ENCODE measurements around the gene UBE2QL1.

DNA sequence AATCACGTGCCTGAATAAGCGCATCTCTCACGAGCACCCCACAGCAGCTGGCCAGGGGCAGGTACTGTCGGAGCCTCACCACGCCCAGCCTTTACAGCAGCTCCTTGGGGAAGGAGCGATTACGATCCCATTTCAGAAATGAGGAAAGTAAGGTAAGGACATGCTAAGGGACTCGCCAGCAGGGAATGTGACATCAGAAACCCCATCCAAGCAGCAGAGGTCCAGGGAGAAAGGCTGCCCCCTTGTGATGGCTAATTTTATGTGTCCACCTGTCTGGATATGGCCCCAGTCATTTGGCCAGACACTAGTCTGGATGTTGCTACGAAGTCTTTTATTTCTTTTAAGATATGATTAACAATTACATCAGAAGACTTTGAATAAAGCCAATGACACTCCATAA is 77.3 kb downstream of the UBE2QL1 start:
- TF ChIP-seq SUZ12 (IDR thresholded peaks at IDR 0.05; ENCODE audit: extremely low read depth, insufficient read depth, insufficient read length) (no peak), YY1 (IDR thresholded peaks at IDR 0.05; ENCODE audit: insufficient read depth, insufficient read length) (no peak)

All from NT2/D1 (cell line).